B cell (primary cell): ENCODE measurements around the gene DDX23.

Experiments
- CTCF ChIP-seq: fragments of 200-600 bp; IDR thresholded peaks from one replicate; pipeline ENCODE4 v1.8.0; 2022; ENCODE audit warnings: antibody characterized with exemption, mild to moderate bottlenecking
- EZH2 ChIP-seq: IDR thresholded peaks from 2 replicates; pipeline ENCODE4 v1.6.1; 2012; ENCODE audit warnings: borderline replicate concordance, low read depth, mild to moderate bottlenecking, moderate library complexity, low read length; ENCODE audit not compliant: insufficient read depth, poor library complexity, severe bottlenecking

DNA sequence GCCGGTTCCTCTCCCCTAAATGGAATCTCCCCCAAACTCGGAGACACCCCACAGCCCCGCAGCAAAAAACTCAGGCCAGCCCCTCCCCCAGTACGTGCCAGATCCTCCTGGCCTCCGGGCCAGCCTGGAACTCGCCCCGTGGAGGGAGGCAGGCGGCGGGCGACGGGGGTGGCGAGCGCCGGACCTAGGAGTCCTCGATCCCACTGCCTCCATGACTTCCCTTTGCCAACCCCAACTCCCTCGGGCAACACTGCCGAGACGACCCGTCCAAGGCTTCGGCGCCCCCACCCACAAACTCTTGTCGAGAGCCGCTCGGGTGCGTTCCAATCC, 63.5 kb downstream of the DDX23 start:
- TF ChIP-seq EZH2 (no peak), CTCF (no peak)
